Measurements from ENCODE around the gene NANOS3.

Gene NANOS3

GRCh38 chr19:13876834-13877233 is at the start of gene NANOS3:
Gene NANOS3, plus strand, starts transcription at chr19:13877134. Its CDS starts 115 bp downstream, at chr19:13877249.
- DNase-seq = no peak

- no peak for DNase-seq
Observed at GRCh38 chr19:13827656-13828055, 49.3 kb upstream of the NANOS3 start.

GRCh38 chr19:13830114-13830740 is 46.7 kb upstream of the NANOS3 start:
- DNase-seq = no peak

- no peak for DNase-seq
Observed at GRCh38 chr19:13830741-13831536, 46.0 kb upstream of the NANOS3 start.

- DNase-seq = no peak
Observed at GRCh38 chr19:13831537-13832467, 45.1 kb upstream of the NANOS3 start.

- DNase-seq = peak; percentile 93
Observed at GRCh38 chr19:13833330-13834243, 43.3 kb upstream of the NANOS3 start.

- no peak for DNase-seq
Observed at GRCh38 chr19:13834244-13835069, 42.5 kb upstream of the NANOS3 start.

GRCh38 chr19:13835791-13836723 is 40.9 kb upstream of the NANOS3 start:
- DNase-seq = no peak

- no peak for DNase-seq
Observed at GRCh38 chr19:13838435-13839129, 38.4 kb upstream of the NANOS3 start.

GRCh38 chr19:13839130-13839937 is 37.6 kb upstream of the NANOS3 start:
- peak; percentile 90 for DNase-seq

- no peak for DNase-seq
Observed at GRCh38 chr19:13839938-13840304, 37.0 kb upstream of the NANOS3 start.

GRCh38 chr19:13840305-13841085 is 36.4 kb upstream of the NANOS3 start:
- DNase-seq = peak; percentile 51

GRCh38 chr19:13841086-13841961 is 35.6 kb upstream of the NANOS3 start:
- DNase-seq = no peak

GRCh38 chr19:13841962-13842290 is 35.0 kb upstream of the NANOS3 start:
- no peak for DNase-seq

GRCh38 chr19:13842291-13843103 is 34.4 kb upstream of the NANOS3 start:
- peak; percentile 61 for DNase-seq
